Smooth muscle cell (in vitro differentiated cells): ENCODE data around the gene SCFD2. TPM values are rescaled to one million over a fixed set of nuclear protein-coding genes. Genes with fewer than 3 reads are reported as not detected.

Experiments used
- DNase-seq: peaks from one replicate; lab custom pipeline; 2025; ENCODE audit not compliant: unreplicated experiment; lab: John Stamatoyannopoulos, UW
- H2AFZ ChIP-seq: fragments of 200-600 bp; sonication (generic); 2 replicates; pipeline ENCODE4 v1.6.0; 2016; ENCODE audit warnings: antibody characterized with exemption, low read depth, mild to moderate bottlenecking
- H3F3A ChIP-seq: fragments of 200-600 bp; sonication (generic); 2 replicates; pipeline ENCODE4 v1.6.0; 2017; ENCODE audit warnings: antibody characterized with exemption, low read depth
- H3K27ac ChIP-seq: fragments of 200-600 bp; sonication (generic); 2 replicates; pipeline ENCODE4 v1.5.1; 2016; ENCODE audit warnings: low read depth, mild to moderate bottlenecking
- H3K27me3 ChIP-seq: fragments of 200-600 bp; sonication (generic); 2 replicates; pipeline ENCODE4 v1.6.1; 2016; ENCODE audit warnings: low read depth, mild to moderate bottlenecking
- H3K36me3 ChIP-seq: fragments of 200-600 bp; sonication (generic); 2 replicates; pipeline ENCODE4 v1.5.1; 2016; ENCODE audit warnings: low read depth
- H3K4me1 ChIP-seq: fragments of 200-600 bp; sonication (generic); 2 replicates; pipeline ENCODE4 v1.5.1; 2016; ENCODE audit warnings: low read depth
- H3K4me2 ChIP-seq: fragments of 200-600 bp; sonication (generic); 2 replicates; pipeline ENCODE4 v1.6.0; 2016; ENCODE audit warnings: mild to moderate bottlenecking
- H3K4me3 ChIP-seq: fragments of 200-600 bp; sonication (generic); 2 replicates; pipeline ENCODE4 v1.5.1; 2016; ENCODE audit warnings: mild to moderate bottlenecking
- H3K79me2 ChIP-seq: fragments of 200-600 bp; sonication (generic); 2 replicates; pipeline ENCODE4 v1.6.0; 2016; ENCODE audit warnings: low read depth, mild to moderate bottlenecking
- H3K9ac ChIP-seq: fragments of 200-600 bp; sonication (generic); 2 replicates; pipeline ENCODE4 v1.6.0; 2016; ENCODE audit warnings: low read depth
- H3K9me3 ChIP-seq: fragments of 200-600 bp; sonication (generic); replicated peaks from 2 replicates; pipeline ENCODE4 v1.5.1; 2016; ENCODE audit warnings: low read depth
- H4K20me1 ChIP-seq: fragments of 200-600 bp; sonication (generic); 2 replicates; pipeline ENCODE4 v1.6.0; 2016; ENCODE audit warnings: low read depth
- CTCF ChIP-seq: fragments of 200-600 bp; sonication (generic); IDR thresholded peaks from 2 replicates; pipeline ENCODE4 v1.5.1; 2017; ENCODE audit warnings: borderline replicate concordance, mild to moderate bottlenecking, antibody characterized with exemption; ENCODE audit not compliant: insufficient read depth, poor library complexity, severe bottlenecking
- WGBS: methylation state at CpG from one replicate; pipeline ENCODE4 v1.1.7; 2016; ENCODE audit warnings: low lambda C conversion rate; 5-methylcytosine and 5-hydroxymethylcytosine counted together
- polyA plus RNA-seq: library from polyadenylated mRNA; unstranded; fragments of >200 nt; fragmentation: Nextera tagmentation; extraction: Ambion mirVana; gene quantifications from 2 replicates; pipeline ENCODE4 v1.2.1, GENCODE V29; 2016
- total RNA-seq: library from RNA; depleted of rRNA; stranded (reverse); fragments of >200 nt; gene quantifications from 2 replicates; pipeline ENCODE4 v1.2.3, GENCODE V29; 2014

SCFD2 gene
- total and polyA plus RNA-seq, 2 experiments from 2014 or later: 7.8 to 11.4 TPM

DNA sequence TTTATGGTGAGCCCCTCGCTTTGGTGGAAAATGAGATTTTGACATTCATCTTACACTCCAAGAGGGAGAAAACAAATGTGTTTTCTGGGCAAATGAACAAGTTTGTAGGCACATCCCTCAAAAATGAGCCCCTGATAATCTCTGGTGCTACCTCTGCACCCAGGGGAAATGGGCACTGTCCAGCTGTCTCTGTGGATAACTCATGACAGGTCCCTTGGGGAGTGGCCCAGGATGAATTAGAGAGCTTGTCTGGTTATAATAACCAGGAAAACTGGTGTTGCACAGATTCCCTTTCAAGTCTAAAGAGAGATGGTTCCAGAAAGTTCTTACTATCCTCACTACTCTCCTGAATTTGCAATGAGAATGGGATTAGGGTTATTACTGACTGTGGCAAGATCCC lies 496.2 kb downstream of the SCFD2 start:
- Histone ChIP-seq H2AFZ (no peak overlapping the region), H3K27ac (peak overlapping the region; percentile 83), H3K4me3 (no peak overlapping the region), H3F3A (peaks cover 11% of the 10 kb centered on the region), H3K9ac (peak overlapping the region; percentile 53), H3K9me3 (no peaks in the 10 kb centered on the region), H3K4me2 (peak overlapping the region; percentile 63), H3K4me1 (peaks cover 25% of the 10 kb centered on the region), H3K79me2 (peaks cover 4% of the 10 kb centered on the region), H3K27me3 (no peaks in the 10 kb centered on the region), H4K20me1 (peaks cover 16% of the 10 kb centered on the region), H3K36me3 (no peaks in the 10 kb centered on the region)
- TF ChIP-seq CTCF: no peak
- no peak for DNase-seq
- 80% methylated on average over 1 of the region's 1 CpG for WGBS

DNA sequence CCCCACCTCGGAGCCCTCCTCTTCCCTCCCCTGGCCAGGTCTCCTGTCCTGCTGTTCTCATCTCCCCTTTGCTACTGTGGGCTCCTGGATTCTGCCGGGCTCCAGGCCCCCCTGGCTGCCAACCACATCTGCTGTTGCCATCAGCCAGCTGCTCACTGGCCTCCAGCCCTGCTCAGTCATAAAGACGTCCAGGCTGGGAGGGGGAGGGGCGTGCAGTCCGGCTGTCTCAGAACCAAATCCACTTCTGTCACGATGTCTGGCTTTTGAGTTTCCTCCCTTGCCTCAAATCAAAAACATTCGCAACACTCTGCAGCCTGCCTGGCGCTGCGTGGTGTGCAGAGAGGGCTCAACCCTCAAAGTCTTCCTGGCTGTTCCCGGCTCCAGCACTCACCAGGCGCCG lies 496.7 kb downstream of the SCFD2 start:
- Histone ChIP-seq H3K9me3 (no peaks in the 10 kb centered on the region), H3K4me2 (peak overlapping the region; percentile 63), H3K36me3 (no peaks in the 10 kb centered on the region), H3F3A (peaks cover 14% of the 10 kb centered on the region), H3K79me2 (peaks cover 6% of the 10 kb centered on the region), H2AFZ (no peak overlapping the region), H3K4me3 (no peak overlapping the region), H3K27ac (peak overlapping the region; percentile 83), H3K27me3 (no peaks in the 10 kb centered on the region), H3K4me1 (peaks cover 24% of the 10 kb centered on the region), H4K20me1 (peaks cover 19% of the 10 kb centered on the region), H3K9ac (peak overlapping the region; percentile 53)
- no peak for TF ChIP-seq CTCF
- DNase-seq: no peak
- 23% methylated on average over 12 of the region's 12 CpGs for WGBS

DNA sequence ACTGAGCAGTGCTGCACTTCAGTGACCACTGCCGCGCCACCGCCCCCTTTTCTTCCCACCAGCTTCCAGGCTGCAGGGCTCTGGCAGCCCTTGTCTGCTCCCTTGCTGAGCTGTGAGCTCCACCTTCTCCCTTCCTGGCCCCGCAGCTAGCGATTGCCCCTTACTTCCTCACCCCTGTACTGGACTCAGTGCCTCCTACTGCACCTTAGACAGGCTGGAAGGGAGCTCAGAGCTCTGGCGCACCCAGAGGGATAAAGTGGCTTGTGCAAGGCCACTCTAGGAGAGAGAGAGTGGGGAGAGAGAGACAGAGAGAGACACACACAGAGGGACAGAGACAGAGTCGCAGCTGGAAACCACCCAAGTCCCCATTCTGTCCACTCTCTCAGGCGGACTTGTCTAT lies 497.7 kb downstream of the SCFD2 start:
- Histone ChIP-seq H3K9me3 (no peaks in the 10 kb centered on the region), H3K4me3 (no peak overlapping the region), H3F3A (peaks cover 14% of the 10 kb centered on the region), H4K20me1 (peaks cover 26% of the 10 kb centered on the region), H3K27me3 (no peaks in the 10 kb centered on the region), H3K36me3 (no peaks in the 10 kb centered on the region), H3K4me1 (peaks cover 23% of the 10 kb centered on the region), H3K27ac (peak overlapping the region; percentile 83), H3K79me2 (peaks cover 15% of the 10 kb centered on the region), H2AFZ (no peak overlapping the region), H3K9ac (no peak overlapping the region), H3K4me2 (peak overlapping the region; percentile 63)
- no peak for DNase-seq
- WGBS: 55% methylated on average over 8 of the region's 8 CpGs
- TF ChIP-seq CTCF: no peak

DNA sequence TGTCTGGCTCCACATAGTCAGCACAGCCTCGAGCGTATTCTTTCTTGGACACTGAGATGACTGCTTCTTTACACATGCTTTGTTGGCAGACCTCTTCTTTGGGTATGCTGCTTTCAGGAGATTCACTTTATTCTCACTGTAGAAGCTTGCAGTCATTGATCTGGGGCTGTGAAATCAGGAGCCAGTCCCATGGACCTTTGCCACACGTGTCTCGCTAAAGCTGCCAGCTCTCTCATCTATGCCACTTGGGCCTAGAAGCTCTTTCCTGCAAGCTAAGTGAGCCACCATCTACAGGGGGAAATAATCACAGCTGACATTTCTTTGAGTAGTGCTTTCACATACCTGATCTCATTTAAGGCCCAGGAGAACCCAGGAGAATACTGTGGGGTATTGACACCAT lies 498.7 kb downstream of the SCFD2 start:
- peaks cover 19% of the 10 kb centered on the region for H3K4me1 ChIP-seq
- H4K20me1 ChIP-seq: peaks cover 26% of the 10 kb centered on the region
- no peaks in the 10 kb centered on the region for H3K9me3 ChIP-seq
- no peaks in the 10 kb centered on the region for H3K36me3 ChIP-seq
- 90% methylated on average over 4 of the region's 4 CpGs for WGBS
- no peak overlapping the region for H3K4me2 ChIP-seq
- H3K27ac ChIP-seq: peak overlapping the region; percentile 83
- no peaks in the 10 kb centered on the region for H3K27me3 ChIP-seq
- no peak overlapping the region for H2AFZ ChIP-seq
- H3K4me3 ChIP-seq: no peak overlapping the region
- no peak overlapping the region for H3K9ac ChIP-seq
- H3K79me2 ChIP-seq: peaks cover 23% of the 10 kb centered on the region
- H3F3A ChIP-seq: peaks cover 14% of the 10 kb centered on the region
- TF ChIP-seq CTCF: no peak
- no peak for DNase-seq
